ENCODE data around the gene NACA.

DNA sequence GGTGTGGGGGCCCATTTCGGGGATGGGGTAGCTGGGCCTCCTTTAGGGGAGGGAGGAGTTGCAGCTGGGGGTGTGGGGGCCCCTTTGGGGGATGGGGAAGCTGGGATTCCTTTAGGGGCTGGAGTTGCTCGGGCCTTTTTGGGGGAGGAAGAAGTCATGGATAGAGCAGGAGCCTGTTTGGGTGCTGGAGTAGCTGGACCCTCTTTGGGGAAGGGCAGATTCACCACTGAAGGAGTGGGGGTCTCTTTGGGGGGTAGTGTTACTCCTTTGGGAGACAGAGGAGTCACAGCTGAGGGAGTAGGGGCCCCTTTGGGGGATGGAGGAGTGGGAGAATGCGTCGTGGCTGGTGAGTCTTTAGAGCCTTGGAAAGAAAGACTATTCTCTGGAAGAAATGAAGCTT lies 6.5 kb downstream of the NACA start:
- TF ChIP-seq, protein P1, sequence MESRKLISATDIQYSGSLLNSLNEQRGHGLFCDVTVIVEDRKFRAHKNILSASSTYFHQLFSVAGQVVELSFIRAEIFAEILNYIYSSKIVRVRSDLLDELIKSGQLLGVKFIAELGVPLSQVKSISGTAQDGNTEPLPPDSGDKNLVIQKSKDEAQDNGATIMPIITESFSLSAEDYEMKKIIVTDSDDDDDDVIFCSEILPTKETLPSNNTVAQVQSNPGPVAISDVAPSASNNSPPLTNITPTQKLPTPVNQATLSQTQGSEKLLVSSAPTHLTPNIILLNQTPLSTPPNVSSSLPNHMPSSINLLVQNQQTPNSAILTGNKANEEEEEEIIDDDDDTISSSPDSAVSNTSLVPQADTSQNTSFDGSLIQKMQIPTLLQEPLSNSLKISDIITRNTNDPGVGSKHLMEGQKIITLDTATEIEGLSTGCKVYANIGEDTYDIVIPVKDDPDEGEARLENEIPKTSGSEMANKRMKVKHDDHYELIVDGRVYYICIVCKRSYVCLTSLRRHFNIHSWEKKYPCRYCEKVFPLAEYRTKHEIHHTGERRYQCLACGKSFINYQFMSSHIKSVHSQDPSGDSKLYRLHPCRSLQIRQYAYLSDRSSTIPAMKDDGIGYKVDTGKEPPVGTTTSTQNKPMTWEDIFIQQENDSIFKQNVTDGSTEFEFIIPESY (IDR thresholded peaks at IDR 0.05; ENCODE audit: extremely low read depth, insufficient replicate concordance, low read length) = no peak
- TF ChIP-seq POLR2A (IDR thresholded peaks at IDR 0.05; ENCODE audit: borderline replicate concordance, extremely low read depth, insufficient read depth, insufficient read length) (no peak), TCF7L2 (IDR thresholded peaks at IDR 0.05; ENCODE audit: borderline replicate concordance, extremely low read depth, insufficient read depth, insufficient read length) (no peak), CEBPB (IDR thresholded peaks at IDR 0.05; ENCODE audit: low read depth) (no peak), POLR2AphosphoS5 (IDR thresholded peaks at IDR 0.05; ENCODE audit: low read depth, low read length) (no peak), SIN3A (IDR thresholded peaks at IDR 0.05; ENCODE audit: low read depth) (no peak), ZNF274 (IDR thresholded peaks at IDR 0.05; ENCODE audit: low read depth, low read length) (no peak), SRF (IDR thresholded peaks at IDR 0.05; ENCODE audit: low read depth) (no peak), YY1 (IDR thresholded peaks at IDR 0.05; ENCODE audit: extremely low read depth, insufficient replicate concordance, low read depth, low read length) (no peak), EZH2 (IDR thresholded peaks at IDR 0.05) (no peak)
- TF ChIP-seq, protein P2, sequence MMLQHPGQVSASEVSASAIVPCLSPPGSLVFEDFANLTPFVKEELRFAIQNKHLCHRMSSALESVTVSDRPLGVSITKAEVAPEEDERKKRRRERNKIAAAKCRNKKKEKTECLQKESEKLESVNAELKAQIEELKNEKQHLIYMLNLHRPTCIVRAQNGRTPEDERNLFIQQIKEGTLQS (IDR thresholded peaks at IDR 0.05) = no peak
- TF ChIP-seq, protein P3, sequence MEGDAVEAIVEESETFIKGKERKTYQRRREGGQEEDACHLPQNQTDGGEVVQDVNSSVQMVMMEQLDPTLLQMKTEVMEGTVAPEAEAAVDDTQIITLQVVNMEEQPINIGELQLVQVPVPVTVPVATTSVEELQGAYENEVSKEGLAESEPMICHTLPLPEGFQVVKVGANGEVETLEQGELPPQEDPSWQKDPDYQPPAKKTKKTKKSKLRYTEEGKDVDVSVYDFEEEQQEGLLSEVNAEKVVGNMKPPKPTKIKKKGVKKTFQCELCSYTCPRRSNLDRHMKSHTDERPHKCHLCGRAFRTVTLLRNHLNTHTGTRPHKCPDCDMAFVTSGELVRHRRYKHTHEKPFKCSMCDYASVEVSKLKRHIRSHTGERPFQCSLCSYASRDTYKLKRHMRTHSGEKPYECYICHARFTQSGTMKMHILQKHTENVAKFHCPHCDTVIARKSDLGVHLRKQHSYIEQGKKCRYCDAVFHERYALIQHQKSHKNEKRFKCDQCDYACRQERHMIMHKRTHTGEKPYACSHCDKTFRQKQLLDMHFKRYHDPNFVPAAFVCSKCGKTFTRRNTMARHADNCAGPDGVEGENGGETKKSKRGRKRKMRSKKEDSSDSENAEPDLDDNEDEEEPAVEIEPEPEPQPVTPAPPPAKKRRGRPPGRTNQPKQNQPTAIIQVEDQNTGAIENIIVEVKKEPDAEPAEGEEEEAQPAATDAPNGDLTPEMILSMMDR (IDR thresholded peaks at IDR 0.05 in 2 of 3, conservative IDR thresholded peaks at IDR 0.05 in 1 of 3; ENCODE audit: borderline replicate concordance in 1 of 3, insufficient read depth in 1 of 3, low read depth in 2 of 3, low read length in 2 of 3) = no peak

All from HCT116 (cell line).